GM18526 (cell line): Measurements from ENCODE around the gene BATF.

Experiments
- POLR2A ChIP-seq: IDR thresholded peaks from 3 replicates; pipeline ENCODE4 v1.6.1; 2011; ENCODE audit not compliant: insufficient read length; ENCODE audit errors: extremely low read depth

Gene BATF

GRCh38 chr14:75539561-75540478 lies 17.6 kb downstream of the BATF start:
- TF ChIP-seq POLR2A = no peak

- no peak for TF ChIP-seq POLR2A
Measured at GRCh38 chr14:75540479-75540851, 18.2 kb downstream of the BATF start.

- TF ChIP-seq POLR2A = peak; percentile 28
Measured at GRCh38 chr14:75542588-75543091, 20.4 kb downstream of the BATF start.

GRCh38 chr14:75543253-75543652 lies 21.0 kb downstream of the BATF start:
- TF ChIP-seq POLR2A = no peak

GRCh38 chr14:75543786-75544185 lies 21.5 kb downstream of the BATF start:
- TF ChIP-seq POLR2A = no peak

- TF ChIP-seq POLR2A = no peak
Measured at GRCh38 chr14:75545907-75546306, 23.6 kb downstream of the BATF start.

GRCh38 chr14:75547552-75548250 lies 25.4 kb downstream of the BATF start:
- no peak for TF ChIP-seq POLR2A

- TF ChIP-seq POLR2A = no peak
Measured at GRCh38 chr14:75548544-75548943, 26.3 kb downstream of the BATF start.

GRCh38 chr14:75549169-75549568 lies 26.9 kb downstream of the BATF start:
- TF ChIP-seq POLR2A = no peak

- TF ChIP-seq POLR2A = no peak
Measured at GRCh38 chr14:75551021-75551420, 28.8 kb downstream of the BATF start.

GRCh38 chr14:75553157-75553556 lies 30.9 kb downstream of the BATF start:
- no peak for TF ChIP-seq POLR2A

- no peak for TF ChIP-seq POLR2A
Measured at GRCh38 chr14:75553761-75554364, 31.6 kb downstream of the BATF start.

GRCh38 chr14:75554482-75554881 lies 32.2 kb downstream of the BATF start:
- no peak for TF ChIP-seq POLR2A

- no peak for TF ChIP-seq POLR2A
Measured at GRCh38 chr14:75558440-75558839, 36.2 kb downstream of the BATF start.

- no peak for TF ChIP-seq POLR2A
Measured at GRCh38 chr14:75559045-75559444, 36.8 kb downstream of the BATF start.

GRCh38 chr14:75559451-75560222 lies 37.4 kb downstream of the BATF start:
- TF ChIP-seq POLR2A = no peak

GRCh38 chr14:75561013-75561432 lies 38.8 kb downstream of the BATF start:
- no peak for TF ChIP-seq POLR2A
